IPS-20b (cell line): Measurements from ENCODE around the gene SLC27A3.

Source experiments
- H3K27ac ChIP-seq: one replicate; pipeline ENCODE4 v1.5.1; 2013; ENCODE audit warnings: low read length
- H3K27me3 ChIP-seq: 2 replicates; pipeline ENCODE4 v1.6.1; 2013; ENCODE audit warnings: mild to moderate bottlenecking, low read length, inconsistent platforms; ENCODE audit not compliant: insufficient read depth
- H3K36me3 ChIP-seq: 2 replicates; pipeline ENCODE4 v1.6.1; 2013; ENCODE audit warnings: low read depth, mild to moderate bottlenecking, inconsistent platforms, low read length, moderate library complexity; ENCODE audit not compliant: insufficient read depth
- H3K4me1 ChIP-seq: 2 replicates; pipeline ENCODE4 v1.6.1; 2013; ENCODE audit warnings: mild to moderate bottlenecking, control low read depth, inconsistent platforms, low read length, moderate library complexity; ENCODE audit not compliant: insufficient read depth
- H3K4me3 ChIP-seq: 2 replicates; pipeline ENCODE4 v1.5.1; 2013; ENCODE audit warnings: mild to moderate bottlenecking, low read length, inconsistent platforms
- H3K9ac ChIP-seq: 2 replicates; pipeline ENCODE4 v1.6.1; 2013; ENCODE audit warnings: low read depth, mild to moderate bottlenecking, inconsistent platforms, low read length, moderate library complexity
- H3K9me3 ChIP-seq: 2 replicates; pipeline ENCODE4 v1.6.1; 2013; ENCODE audit warnings: mild to moderate bottlenecking, low read depth, low read length, inconsistent platforms; ENCODE audit not compliant: insufficient read depth

SLC27A3 gene

DNA sequence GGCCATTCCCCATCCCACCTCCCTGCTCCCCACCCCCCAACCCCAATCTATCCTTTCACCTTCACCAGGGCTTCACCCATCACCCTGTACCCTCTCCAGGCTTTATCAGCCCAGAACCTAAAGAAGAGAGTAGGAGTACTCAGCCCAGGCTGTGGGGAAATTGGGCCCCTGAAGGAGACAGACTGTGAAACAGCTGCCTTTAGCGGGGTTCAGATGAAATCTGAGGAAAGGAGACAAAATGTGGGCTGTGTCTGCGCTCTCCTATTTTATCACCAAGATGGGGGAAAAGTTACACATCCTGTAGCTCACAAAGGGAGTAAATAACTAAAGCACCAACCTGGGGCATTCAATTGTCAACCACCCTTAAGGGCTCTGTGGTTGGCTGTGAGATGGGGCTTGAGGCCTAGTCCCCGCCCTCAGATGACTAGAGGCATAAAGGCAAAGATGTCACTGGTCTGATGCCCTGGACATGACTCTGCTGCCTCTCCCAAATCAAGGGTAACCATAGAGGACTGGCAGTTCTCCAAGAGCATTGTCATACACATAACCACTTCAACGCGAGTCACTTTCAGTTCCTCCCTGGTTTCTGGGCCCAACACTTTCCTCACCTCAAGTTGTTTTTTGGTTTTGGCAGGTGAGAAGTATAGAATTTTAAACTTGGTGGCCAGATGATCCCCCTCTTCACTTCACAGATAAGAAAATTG, 30.0 kb downstream of the SLC27A3 start:
- H3K9ac ChIP-seq, result no peak overlapping the region
- no peak overlapping the region for H3K4me3 ChIP-seq
- no peaks in the 10 kb centered on the region for H3K4me1 ChIP-seq
- H3K9me3 ChIP-seq, result no peaks in the 10 kb centered on the region
- peaks cover 36% of the 10 kb centered on the region for H3K36me3 ChIP-seq
- no peaks in the 10 kb centered on the region for H3K27me3 ChIP-seq
- no peak overlapping the region for H3K27ac ChIP-seq

DNA sequence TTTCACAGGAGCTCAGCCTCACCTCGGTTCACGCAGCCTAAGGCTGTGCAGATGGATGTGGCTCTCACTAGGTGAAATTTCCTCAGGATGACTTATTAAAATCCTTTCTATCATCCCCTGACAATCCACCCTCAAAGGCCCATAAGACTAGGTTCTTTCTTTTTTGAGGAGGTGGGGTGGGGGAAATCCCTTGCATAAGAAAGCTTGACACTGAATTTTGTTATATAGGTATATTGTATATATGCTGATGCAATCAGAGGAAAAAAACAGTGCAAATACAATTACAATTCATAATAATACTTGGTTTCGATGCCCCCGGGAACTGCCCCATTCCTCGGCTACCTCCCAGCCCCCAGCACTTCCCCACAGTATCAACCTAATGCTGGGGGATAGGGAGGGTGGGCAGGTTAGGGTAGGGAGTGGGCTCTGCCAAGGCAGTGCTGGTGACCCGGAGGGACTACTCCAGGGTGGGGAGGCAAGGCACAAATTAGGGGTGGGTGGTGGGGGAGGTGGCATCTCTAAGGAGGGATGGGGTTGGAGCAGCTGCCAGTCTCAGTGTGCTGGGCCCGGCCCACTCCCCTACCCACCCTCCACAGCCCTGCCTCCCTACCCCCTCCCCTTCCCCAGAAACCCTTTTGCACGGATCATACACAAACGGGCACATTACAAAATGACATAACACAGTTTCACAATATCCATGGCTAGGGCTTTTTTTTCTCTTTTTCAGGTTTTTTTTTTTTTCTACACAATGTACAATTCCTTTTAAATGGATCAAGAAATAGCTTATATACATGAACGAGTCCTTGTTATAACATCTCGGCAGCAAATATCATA, 30.9 kb downstream of the SLC27A3 start:
- Histone ChIP-seq H3K9me3 (no peaks in the 10 kb centered on the region), H3K4me1 (no peaks in the 10 kb centered on the region), H3K9ac (no peak overlapping the region), H3K27ac (no peak overlapping the region), H3K36me3 (peaks cover 44% of the 10 kb centered on the region), H3K27me3 (no peaks in the 10 kb centered on the region), H3K4me3 (no peak overlapping the region)

DNA sequence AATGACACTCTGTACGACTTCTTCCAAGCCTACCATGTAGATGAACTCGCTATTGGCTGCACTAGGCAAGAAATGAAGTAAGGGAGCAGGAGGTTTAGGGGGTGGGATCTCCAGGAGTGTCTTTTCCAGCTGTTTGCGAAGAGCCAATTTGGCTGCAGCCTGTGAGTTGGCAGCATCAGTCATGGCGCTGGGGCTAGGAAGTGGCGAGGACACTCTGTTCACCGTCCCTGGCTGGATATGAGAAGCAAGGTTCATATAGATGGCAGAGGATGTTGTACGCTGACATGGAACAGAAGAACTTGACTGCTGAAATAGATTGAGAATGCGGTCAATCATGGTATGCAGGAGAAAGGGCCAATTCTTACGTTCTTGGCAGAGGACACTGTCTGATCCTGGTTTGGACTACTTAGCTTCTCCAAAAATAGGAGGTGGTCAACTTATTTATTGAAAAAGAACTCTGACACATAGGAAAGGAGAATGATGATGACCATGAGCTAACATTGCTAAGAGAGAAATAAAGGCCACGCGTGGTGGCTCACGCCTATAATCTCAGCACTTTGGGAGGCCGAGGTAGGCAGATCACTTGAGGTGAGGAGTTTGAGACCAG, 41.2 kb downstream of the SLC27A3 start:
- peaks cover 89% of the 10 kb centered on the region for H3K36me3 ChIP-seq
- no peak overlapping the region for H3K4me3 ChIP-seq

DNA sequence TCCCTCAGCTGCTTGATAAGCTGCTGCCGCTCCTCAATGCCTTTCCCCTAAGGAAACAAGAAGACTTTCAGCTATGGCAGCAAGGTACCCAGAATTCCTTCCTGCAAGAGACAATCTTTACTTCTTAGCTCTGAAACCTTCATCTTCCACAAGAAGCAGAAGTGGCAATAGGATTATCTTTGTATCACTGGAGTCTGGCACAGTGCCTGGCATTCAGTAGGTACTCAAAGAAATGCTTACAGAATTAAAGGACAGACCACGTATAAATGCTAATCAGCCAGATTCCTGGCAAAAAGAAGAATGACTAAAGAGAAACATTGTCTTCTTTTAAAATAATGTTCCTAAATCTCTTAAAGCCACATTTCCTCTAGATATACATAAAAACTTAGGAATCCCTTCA, 43.7 kb downstream of the SLC27A3 start:
- Histone ChIP-seq H3K27ac (no peak overlapping the region), H3K4me1 (no peaks in the 10 kb centered on the region), H3K9ac (no peak overlapping the region), H3K36me3 (peaks cover 65% of the 10 kb centered on the region), H3K9me3 (no peaks in the 10 kb centered on the region), H3K27me3 (no peaks in the 10 kb centered on the region), H3K4me3 (no peak overlapping the region)

More for the DNA sequence above, 41.2 kb downstream of the SLC27A3 start:
- Histone ChIP-seq H3K27ac (no peak overlapping the region), H3K9me3 (no peaks in the 10 kb centered on the region), H3K27me3 (no peaks in the 10 kb centered on the region), H3K9ac (no peak overlapping the region), H3K4me1 (no peaks in the 10 kb centered on the region)

- no peaks in the 10 kb centered on the region for H3K9me3 ChIP-seq
- H3K9ac ChIP-seq, result no peak overlapping the region
- no peaks in the 10 kb centered on the region for H3K27me3 ChIP-seq
- H3K4me3 ChIP-seq, result no peak overlapping the region
- H3K4me1 ChIP-seq, result no peaks in the 10 kb centered on the region
- peaks cover 22% of the 10 kb centered on the region for H3K36me3 ChIP-seq
- no peak overlapping the region for H3K27ac ChIP-seq
Observed at GRCh38 chr1:153827168-153827964, 52.2 kb downstream of the SLC27A3 start.
